HG03354 (cell line): Measurements from ENCODE around the gene MFSD12.
"Not testable (repeated sequence)": the region's sequence is repeated elsewhere in the genome, so short reads cannot be mapped to it uniquely, and the experiment has no call there.

Source experiments
- ATAC-seq: cut with Tn5 transposase; IDR thresholded peaks from one replicate; pipeline ENCODE4 v1.9.1; 2021; ENCODE audit warnings: mild to moderate bottlenecking; ENCODE audit not compliant: unreplicated experiment, poor library complexity, severe bottlenecking

MFSD12 gene

GRCh38 chr19:3512562-3513228, 44.7 kb downstream of the MFSD12 start:
- no peak for ATAC-seq

- ATAC-seq, result no peak
Measured at GRCh38 chr19:3511506-3512251, 45.7 kb downstream of the MFSD12 start.

GRCh38 chr19:3510727-3511126, 46.7 kb downstream of the MFSD12 start:
- ATAC-seq, result no peak

- ATAC-seq, result no peak
Measured at GRCh38 chr19:3509566-3509989, 47.8 kb downstream of the MFSD12 start.

- no peak for ATAC-seq
Measured at GRCh38 chr19:3508771-3509535, 48.4 kb downstream of the MFSD12 start.

GRCh38 chr19:3508121-3508661, 49.2 kb downstream of the MFSD12 start:
- ATAC-seq, result not testable (repeated sequence)

- ATAC-seq, result no peak
Measured at GRCh38 chr19:3507371-3508120, 49.8 kb downstream of the MFSD12 start.

- ATAC-seq, result peak; percentile 12
Measured at GRCh38 chr19:3506384-3507340, 50.7 kb downstream of the MFSD12 start.

GRCh38 chr19:3505598-3506383, 51.6 kb downstream of the MFSD12 start, which contains the start of gene FZR1:
TSS of gene FZR1 (plus strand) at chr19:3506311. CDS start at chr19:3522990, 16,679 bp downstream.
- ATAC-seq, result peak; percentile 93

GRCh38 chr19:3504735-3505134, 52.7 kb downstream of the MFSD12 start:
- ATAC-seq, result no peak

- no peak for ATAC-seq
Measured at GRCh38 chr19:3503036-3503572, 54.3 kb downstream of the MFSD12 start.

- ATAC-seq, result no peak
Measured at GRCh38 chr19:3501780-3502179, 55.6 kb downstream of the MFSD12 start.

GRCh38 chr19:3500429-3501101, 56.8 kb downstream of the MFSD12 start, which contains the start of gene DOHH:
TSS of gene DOHH (minus strand) at chr19:3500674. CDS start at chr19:3496814, 3,860 bp downstream.
- peak; percentile 87 for ATAC-seq

- no peak for ATAC-seq
Measured at GRCh38 chr19:3499738-3500428, 57.5 kb downstream of the MFSD12 start.

GRCh38 chr19:3497757-3498520, 59.4 kb downstream of the MFSD12 start:
- no peak for ATAC-seq
